Activated T-cell treated with anti-CD3 and anti-CD28 coated beads, Interleukin-2, amount 50 U/mL, for 4 hours (primary cell): ENCODE data around the gene DPYSL4. TPM values are rescaled to one million over a fixed set of nuclear protein-coding genes. Genes with fewer than 3 reads are reported as not detected.

Experiments
- ATAC-seq, 2 donors: fragments of 200-7000 bp; cut with Tn5 transposase; one replicate each; pipeline ENCODE4 v1.10.0; 2021
- DNase-seq: peaks from one replicate; pipeline ENCODE4 v3.0.0-alpha.2; 2020
- H3K27me3 Mint-ChIP-seq: one replicate; pipeline ENCODE4 v1.8.0; 2021; ENCODE audit warnings: low read depth, mixed read lengths
- H3K36me3 Mint-ChIP-seq: one replicate; pipeline ENCODE4 v1.8.0; 2022; ENCODE audit warnings: mixed read lengths; ENCODE audit not compliant: insufficient read depth
- H3K4me1 Mint-ChIP-seq: one replicate; pipeline ENCODE4 v1.8.0; 2021; ENCODE audit warnings: low read depth, mixed read lengths
- H3K4me3 Mint-ChIP-seq: one replicate; pipeline ENCODE4 v1.8.0; 2021; ENCODE audit warnings: mild to moderate bottlenecking, moderate library complexity, mixed read lengths
- H3K9me3 Mint-ChIP-seq: one replicate; pipeline ENCODE4 v1.8.0; 2021; ENCODE audit warnings: mixed read lengths
- total RNA-seq, 3 donors: library from RNA; stranded (reverse); gene quantifications; one replicate each; pipeline ENCODE4 v1.2.1, GENCODE V29; 2021

The DPYSL4 gene
- total RNA-seq, 3 donors from 2014 or later: 1.6 to 6.3 (median 3.4) TPM

DNA sequence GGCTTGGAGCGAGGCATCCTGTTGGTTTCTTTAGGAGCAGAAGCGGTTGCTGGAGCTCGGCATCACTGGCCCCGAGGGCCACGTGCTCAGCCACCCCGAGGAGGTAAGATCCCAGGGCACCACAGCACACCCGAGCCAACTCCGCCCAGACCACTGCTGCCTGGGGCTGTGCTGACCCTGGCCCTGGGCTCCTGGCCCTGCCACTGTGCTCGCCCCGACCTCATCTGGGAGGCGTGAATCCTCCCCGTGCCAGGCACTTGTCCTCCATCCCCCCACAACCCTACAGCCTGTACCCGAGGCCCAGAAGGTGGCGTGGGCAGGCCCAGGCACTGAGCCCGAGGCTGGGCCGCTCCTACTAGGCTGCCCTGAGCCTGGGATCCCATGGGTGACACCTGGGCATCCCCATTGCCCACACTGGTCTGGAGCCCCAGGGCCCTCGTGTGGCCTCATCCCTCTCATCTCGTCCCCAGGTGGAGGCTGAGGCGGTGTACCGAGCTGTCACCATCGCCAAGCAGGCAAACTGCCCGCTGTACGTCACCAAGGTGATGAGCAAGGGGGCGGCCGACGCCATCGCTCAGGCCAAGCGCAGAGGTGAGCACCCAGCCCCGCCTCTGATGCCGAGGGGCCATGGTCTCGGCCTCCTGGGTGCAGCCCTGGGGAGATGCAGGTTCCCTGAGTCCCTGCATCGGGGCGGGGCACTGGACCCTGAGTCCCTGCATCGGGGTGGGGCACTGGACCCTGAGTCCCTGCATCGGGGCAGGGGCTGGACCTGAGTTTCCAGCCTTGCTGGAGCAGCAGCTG lies 11.8 kb downstream of the DPYSL4 start:
- Mint-ChIP-seq H3K4me3 (no peak overlapping the region), H3K4me1 (no peaks in the 10 kb centered on the region), H3K27me3 (peaks cover 2% of the 10 kb centered on the region), H3K36me3 (no peaks in the 10 kb centered on the region), H3K9me3 (no peaks in the 10 kb centered on the region)
- ATAC-seq: no peak
- no peak for DNase-seq

DNA sequence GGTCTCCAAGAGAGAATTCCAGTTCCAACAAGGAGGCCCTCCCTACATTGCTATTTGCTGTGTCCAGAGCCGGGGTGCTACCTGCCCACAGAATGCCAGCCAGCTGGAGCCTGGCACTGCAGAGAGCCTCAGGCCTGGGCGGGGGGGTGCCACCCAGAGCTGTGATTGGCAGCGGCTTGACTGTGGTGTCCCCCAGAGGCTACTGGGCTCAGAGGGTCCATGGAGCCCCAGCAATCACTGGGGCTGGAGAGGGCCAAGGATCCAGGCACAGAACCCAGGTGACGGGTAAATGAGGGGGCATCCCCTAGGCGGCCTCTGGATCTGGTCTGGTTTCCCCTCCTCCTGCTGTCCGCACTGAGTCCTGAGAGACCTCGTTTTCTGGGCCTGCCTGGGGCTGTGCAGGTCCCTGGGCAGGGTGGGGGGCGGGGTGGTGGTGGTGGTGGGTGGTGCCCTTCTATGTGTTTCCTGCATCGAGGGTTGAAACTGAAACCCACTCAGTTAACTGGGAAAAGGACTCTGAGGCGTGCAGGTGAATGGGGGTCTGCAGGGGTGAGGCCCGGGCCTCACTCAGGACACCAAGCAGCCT lies 12.6 kb downstream of the DPYSL4 start:
- Mint-ChIP-seq H3K27me3 (no peaks in the 10 kb centered on the region), H3K4me1 (no peaks in the 10 kb centered on the region), H3K4me3 (no peak overlapping the region), H3K9me3 (no peaks in the 10 kb centered on the region), H3K36me3 (no peaks in the 10 kb centered on the region)
- no peak for ATAC-seq
- no peak for DNase-seq

DNA sequence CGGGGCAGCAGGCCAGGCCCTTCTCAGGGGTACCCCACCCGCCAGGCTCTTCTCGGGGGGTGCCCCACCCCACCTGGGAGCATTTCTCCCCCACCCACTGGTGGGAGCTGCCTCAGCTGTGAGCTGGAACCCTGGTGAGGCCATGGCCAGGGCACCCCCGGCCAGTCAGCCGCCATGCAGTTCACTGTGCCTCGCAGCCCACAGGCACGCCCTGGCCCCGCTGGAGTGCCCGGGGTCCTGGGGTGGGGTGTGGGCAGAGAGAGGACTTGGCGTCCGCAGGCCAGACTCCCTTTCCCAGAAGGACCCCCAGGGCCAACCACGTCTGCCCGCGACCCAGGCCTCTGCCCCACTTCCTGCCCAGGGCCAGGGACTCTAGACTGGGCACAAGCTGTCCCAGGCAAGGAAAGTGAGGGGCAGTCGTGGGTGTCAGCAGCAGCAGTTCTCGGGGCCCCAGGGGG lies 13.1 kb downstream of the DPYSL4 start:
- DNase-seq (no peak), ATAC-seq (no peak)
- H3K4me1 Mint-ChIP-seq: no peaks in the 10 kb centered on the region
- H3K9me3 Mint-ChIP-seq: no peaks in the 10 kb centered on the region
- H3K4me3 Mint-ChIP-seq: no peak overlapping the region
- H3K27me3 Mint-ChIP-seq: no peaks in the 10 kb centered on the region
- no peaks in the 10 kb centered on the region for H3K36me3 Mint-ChIP-seq

DNA sequence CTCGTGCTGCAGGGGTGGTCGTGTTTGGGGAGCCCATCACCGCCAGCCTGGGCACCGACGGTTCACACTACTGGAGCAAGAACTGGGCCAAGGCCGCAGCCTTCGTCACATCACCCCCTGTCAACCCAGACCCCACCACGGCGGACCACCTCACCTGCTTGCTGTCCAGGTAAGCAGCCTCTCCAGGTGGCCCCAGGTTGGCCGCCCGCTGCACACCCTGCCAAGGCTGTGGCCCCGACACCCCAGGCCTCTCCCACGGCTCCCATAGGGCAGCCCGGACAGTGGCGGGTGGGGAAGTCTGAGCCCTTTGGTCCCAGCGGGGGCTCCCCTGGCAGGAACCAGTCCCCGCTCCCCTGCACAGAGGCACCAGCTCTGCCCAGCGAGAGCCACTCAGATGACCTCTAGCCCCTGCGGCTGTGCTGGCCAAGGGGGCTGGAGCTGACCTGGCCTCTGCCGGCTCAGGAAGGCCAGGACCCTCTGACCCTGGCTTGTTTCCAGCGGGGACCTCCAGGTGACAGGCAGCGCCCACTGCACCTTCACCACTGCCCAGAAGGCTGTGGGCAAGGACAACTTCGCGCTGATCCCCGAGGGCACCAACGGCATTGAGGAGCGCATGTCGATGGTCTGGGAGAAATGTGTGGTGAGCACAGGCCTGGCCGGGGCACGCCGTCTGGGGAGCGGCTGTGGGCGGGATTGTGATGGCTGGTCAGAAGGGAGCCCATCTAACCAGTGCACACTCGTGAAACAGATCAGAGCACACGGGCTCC lies 13.8 kb downstream of the DPYSL4 start:
- DNase-seq: no peak
- Mint-ChIP-seq H3K27me3 (no peaks in the 10 kb centered on the region), H3K4me1 (no peaks in the 10 kb centered on the region), H3K4me3 (no peak overlapping the region), H3K9me3 (no peaks in the 10 kb centered on the region), H3K36me3 (no peaks in the 10 kb centered on the region)
- ATAC-seq: no peak

DNA sequence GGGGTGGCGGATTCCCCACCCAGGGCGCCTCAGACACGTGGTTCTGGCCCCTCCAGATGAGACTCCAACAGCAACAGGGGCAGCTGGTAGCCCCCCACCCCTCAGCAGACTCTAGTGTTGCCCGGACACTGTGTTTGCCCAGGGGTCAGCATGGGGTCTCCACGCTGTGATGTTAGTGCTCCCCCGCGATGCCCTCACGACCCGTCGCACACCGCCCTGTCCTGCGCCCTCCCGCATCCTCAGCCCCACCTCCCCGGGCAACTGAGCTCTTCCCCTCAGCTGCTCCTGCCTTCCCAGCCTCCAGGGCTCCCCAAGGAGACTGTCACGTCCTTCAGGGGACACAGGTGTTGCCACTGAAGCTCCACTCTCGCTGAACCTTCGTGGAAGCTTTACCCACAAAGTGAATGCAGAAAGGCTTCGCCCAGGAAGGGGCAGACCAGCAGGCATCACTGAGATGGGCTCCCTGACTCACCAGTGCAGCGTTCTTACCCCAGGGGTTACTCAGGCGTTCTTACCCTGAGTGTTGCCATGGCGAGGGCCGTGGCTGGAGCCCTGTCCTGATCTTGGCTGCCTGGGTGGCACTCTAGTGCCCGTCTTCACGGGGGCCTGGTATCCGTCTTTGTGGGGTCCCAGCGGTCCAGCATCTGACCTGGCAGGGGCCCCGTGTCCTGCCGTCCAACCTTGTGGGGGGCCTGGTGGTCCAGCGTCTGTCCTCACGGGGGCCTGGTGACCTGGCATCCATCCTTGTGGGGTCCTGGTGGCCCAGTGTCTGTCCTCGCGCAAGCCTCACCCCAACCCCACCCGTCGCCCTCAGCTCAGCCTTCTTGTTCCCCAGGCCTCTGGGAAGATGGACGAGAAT lies 14.6 kb downstream of the DPYSL4 start:
- DNase-seq (no peak), ATAC-seq (no peak)
- H3K4me1 Mint-ChIP-seq: no peaks in the 10 kb centered on the region
- no peaks in the 10 kb centered on the region for H3K36me3 Mint-ChIP-seq
- H3K9me3 Mint-ChIP-seq: no peaks in the 10 kb centered on the region
- H3K27me3 Mint-ChIP-seq: no peaks in the 10 kb centered on the region
- H3K4me3 Mint-ChIP-seq: no peak overlapping the region

DNA sequence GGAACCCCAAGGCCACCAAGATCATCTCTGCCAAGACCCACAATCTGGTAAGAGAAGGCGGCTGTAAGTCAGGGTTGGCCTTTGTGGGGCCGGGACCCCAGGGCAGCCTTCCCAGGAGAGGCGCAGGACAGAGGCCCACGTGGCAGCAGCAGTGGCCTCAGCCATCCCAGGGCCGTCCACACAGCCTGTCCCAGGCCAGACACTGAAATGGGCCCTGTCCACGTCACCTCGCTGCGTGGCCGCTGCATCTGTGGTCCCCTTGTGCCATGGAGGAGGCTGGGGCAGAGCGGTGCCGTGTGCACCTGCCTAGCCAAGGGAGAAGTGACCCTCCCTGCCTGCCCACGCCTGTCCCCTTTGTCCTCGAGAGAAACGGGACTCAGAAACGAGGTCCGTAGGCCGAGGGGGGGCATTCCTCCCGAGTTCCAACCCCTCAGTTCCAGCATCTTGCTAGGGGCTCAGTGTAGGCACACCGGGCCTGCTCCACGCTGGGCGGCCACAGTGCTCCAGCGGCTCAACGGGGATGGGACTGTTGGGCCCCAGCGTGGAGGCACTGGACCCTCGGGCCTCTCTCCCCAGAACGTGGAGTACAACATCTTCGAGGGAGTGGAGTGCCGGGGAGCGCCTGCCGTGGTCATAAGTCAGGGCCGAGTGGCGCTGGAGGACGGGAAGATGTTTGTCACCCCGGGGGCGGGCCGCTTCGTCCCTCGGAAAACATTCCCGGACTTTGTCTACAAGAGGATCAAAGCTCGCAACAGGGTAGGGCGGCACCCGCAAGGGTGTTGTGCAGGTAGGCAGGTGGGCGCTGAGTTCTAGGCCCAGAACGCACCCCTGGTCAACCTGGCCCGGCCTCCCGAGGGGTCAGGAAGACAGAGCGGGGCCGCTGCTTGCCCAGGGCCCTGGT lies 15.6 kb downstream of the DPYSL4 start:
- Mint-ChIP-seq H3K4me3 (no peak overlapping the region), H3K27me3 (no peaks in the 10 kb centered on the region), H3K36me3 (no peaks in the 10 kb centered on the region), H3K9me3 (no peaks in the 10 kb centered on the region), H3K4me1 (no peaks in the 10 kb centered on the region)
- no peak for DNase-seq
- ATAC-seq: no peak

DNA sequence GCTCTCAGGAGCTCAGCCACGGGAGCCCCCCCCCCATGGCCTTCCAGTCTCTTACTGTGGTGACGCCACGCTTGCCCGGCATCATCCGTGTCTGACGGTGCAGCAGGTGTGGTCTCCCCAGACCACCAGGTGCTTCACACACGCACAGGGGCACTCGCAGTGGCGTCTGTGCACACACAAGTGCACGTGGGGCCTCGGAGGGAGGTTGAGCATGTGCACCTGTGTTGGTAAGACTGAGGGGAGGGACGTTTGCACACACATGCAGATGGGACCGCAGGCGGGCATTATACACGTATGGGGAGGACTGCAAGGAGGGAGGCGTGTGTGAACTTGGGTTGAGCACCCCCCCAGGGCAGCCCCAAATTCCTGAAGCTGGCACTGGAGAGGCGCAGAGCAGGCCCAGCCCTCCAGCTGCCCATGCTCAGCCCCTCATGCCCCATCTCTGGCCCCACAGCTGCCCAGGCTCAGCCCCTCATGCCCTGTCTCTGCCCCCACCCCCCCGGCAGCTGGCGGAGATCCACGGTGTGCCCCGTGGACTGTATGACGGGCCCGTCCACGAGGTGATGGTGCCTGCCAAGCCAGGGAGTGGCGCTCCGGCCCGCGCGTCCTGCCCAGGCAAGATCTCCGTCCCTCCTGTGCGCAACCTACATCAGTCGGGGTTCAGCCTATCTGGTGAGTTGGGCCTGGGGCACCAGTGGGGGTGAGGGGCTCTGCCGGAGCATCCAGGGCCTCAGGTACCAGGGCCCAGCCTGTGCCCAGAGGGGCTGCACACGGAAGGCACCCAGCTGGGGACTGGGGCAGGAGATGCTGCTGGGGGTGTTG lies 16.7 kb downstream of the DPYSL4 start:
- H3K27me3 Mint-ChIP-seq: no peaks in the 10 kb centered on the region
- H3K4me1 Mint-ChIP-seq: no peaks in the 10 kb centered on the region
- ATAC-seq (no peak), DNase-seq (no peak)
- H3K36me3 Mint-ChIP-seq: no peaks in the 10 kb centered on the region
- H3K4me3 Mint-ChIP-seq: no peak overlapping the region
- H3K9me3 Mint-ChIP-seq: no peaks in the 10 kb centered on the region

DNA sequence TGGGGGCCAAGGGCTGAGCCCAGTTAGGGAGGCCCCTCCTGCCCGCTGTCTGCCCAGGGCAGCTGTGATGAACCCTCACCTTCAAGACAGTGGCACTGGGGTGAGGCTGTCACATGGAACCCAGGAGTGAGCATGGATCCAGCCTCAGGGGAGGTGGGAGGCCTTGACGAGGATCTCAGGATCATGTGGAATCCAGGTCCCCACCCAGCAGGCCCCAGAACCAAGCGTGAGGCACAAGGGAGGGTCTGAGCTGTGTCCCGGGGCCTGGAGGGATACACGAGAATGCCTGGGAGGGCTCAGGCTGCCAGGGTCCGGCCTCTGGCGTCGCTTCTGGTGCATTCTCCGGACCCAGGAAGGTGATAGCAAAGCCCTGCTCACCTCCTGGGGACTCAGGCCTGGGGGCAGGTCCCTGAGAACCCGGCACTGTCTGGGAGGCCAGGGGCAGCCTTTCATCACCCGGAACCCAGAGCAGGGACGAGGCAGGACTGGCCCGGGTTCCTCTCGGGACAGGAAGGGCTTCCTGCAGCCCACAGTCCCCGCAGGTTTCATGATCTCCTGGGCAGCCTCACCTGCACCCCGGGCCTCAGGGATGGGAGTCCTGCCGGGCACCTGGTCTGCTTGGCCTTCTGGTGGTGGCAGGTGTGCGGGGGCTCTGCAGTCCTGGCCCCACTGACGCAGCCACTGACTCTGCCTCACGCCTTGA lies 17.5 kb downstream of the DPYSL4 start:
- no peaks in the 10 kb centered on the region for H3K36me3 Mint-ChIP-seq
- H3K4me1 Mint-ChIP-seq: no peaks in the 10 kb centered on the region
- no peaks in the 10 kb centered on the region for H3K9me3 Mint-ChIP-seq
- DNase-seq (no peak), ATAC-seq (no peak)
- H3K27me3 Mint-ChIP-seq: no peaks in the 10 kb centered on the region
- H3K4me3 Mint-ChIP-seq: no peak overlapping the region

DNA sequence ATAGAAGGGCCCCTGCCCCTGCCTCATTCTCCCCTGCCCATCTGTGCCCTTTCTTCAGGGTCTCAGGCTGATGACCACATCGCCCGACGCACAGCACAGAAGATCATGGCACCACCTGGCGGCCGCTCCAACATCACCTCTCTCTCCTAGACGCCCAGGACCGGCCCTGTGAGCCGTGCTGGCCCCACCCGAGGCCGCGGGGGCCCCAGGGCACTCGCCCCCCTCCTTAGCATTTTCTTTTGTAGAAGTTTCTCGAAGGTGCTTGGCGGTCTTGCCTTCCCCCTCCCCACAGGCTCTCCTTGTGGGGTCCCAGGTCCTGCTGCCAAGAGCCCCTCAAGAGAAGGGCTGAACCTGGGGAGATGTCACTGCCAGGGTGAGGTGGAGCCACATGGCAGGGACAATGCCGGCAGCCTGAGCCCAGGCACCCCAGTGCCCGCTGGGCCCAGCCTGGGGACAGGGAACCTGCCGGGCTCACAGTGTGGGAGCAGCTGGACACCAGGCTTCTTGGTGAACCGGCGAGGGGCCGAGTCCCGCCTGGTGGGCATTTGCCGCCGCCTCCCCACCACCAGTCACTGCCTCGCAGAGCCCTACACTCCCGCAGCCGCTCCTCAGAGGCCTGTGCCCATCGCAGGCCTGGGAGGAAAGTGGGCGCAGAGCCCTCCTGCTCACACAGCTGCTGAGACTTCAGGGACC lies 18.2 kb downstream of the DPYSL4 start:
- Mint-ChIP-seq H3K36me3 (no peaks in the 10 kb centered on the region), H3K4me1 (no peaks in the 10 kb centered on the region), H3K27me3 (no peaks in the 10 kb centered on the region), H3K4me3 (no peak overlapping the region), H3K9me3 (no peaks in the 10 kb centered on the region)
- DNase-seq: no peak
- no peak for ATAC-seq

DNA sequence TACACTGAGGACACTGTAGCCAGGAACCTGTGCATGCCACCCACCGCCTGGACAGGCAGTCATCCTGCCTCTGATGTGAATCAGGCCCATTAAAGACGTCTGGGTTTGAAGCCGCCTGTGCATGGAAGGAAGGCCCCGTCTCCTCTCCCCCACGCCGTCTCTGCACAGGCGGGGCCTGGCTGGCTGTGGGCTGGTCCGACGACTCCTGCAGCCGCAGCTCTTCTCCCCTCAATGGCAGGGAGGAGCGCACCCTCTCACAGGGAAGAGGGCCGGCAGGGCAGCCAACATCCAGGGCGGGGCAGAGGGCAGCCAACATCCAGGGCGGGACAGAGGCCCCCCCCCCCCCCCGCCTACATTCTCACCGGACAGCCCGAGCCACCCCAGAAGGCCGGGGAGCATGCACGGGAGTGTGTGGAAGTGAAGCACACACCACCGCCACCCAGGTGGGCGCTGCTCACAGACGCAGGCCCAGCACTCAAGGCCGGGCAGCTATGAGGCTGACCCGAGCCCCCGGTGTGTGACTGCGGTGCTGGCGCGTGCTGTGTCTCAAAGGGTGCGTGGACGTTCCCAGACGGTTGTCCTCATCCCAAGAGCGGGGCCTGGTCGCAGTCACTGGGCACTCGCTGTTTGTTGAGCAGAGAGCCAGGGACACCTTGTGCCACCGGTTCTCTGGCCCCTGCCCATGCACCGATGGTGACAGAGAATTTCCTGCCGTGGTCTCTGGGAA lies 19.1 kb downstream of the DPYSL4 start:
- no peaks in the 10 kb centered on the region for H3K36me3 Mint-ChIP-seq
- H3K27me3 Mint-ChIP-seq: no peaks in the 10 kb centered on the region
- H3K9me3 Mint-ChIP-seq: no peaks in the 10 kb centered on the region
- ATAC-seq (no peak), DNase-seq (no peak)
- H3K4me3 Mint-ChIP-seq: no peak overlapping the region
- no peaks in the 10 kb centered on the region for H3K4me1 Mint-ChIP-seq

DNA sequence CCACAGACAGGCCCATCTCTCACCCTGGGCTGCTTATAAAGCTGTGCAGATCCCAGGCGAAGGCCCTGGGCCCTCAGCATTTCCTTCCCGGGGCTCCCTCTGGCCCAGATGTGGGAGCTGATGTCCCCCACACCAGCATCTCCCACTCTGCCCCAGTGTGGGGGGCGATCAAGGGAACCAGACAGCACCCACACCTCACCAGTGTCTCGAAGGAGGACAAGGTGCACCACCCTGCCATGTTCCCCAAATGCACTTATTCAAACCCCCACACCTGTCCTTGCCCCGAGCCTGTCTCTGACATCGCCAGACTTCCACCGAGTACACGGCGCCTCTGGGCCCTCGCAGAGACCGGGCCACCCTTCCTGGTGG lies 19.6 kb downstream of the DPYSL4 start:
- ATAC-seq (no peak), DNase-seq (no peak)
- Mint-ChIP-seq H3K9me3 (no peaks in the 10 kb centered on the region), H3K27me3 (no peaks in the 10 kb centered on the region), H3K4me3 (no peak overlapping the region), H3K36me3 (no peaks in the 10 kb centered on the region), H3K4me1 (no peaks in the 10 kb centered on the region)
